Measurements from ENCODE around the gene TAC1.
"Not testable (repeated sequence)": the region's sequence is repeated elsewhere in the genome, so short reads cannot be mapped to it uniquely, and the experiment has no call there.

The TAC1 gene, protein sequence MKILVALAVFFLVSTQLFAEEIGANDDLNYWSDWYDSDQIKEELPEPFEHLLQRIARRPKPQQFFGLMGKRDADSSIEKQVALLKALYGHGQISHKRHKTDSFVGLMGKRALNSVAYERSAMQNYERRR

DNA sequence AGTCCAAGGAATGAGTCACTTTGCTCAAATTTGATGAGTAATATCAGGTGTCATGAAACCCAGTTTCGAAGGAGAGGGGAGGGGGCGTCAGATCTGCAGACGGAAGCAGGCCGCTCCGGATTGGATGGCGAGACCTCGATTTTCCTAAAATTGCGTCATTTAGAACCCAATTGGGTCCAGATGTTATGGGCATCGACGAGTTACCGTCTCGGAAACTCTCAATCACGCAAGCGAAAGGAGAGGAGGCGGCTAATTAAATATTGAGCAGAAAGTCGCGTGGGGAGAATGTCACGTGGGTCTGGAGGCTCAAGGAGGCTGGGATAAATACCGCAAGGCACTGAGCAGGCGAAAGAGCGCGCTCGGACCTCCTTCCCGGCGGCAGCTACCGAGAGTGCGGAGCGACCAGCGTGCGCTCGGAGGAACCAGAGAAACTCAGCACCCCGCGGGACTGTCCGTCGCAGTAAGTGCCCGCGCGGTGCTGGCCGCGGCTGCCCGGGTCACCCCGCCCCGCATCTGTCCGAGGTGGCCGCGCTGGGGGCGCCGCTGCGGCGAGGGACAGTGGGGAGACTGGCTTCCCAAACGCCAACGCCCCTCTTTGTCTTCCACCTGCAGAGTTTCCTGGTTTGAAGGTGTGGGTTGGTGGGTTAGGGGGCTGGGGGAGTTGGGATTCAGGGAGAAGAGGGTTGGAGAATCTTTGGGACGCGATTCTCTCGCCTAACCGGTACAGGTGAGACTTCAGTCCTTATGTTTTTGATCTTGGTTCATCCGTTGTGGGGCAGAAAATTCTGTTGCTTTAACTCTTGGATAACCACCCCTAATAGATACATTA, at the start of gene TAC1:
Gene TAC1 (plus strand): TSS at position 351 of the 829 bp plus-strand sequence. CDS start 527 bp downstream, outside the sequence.
- DNase-seq: no peak

DNA sequence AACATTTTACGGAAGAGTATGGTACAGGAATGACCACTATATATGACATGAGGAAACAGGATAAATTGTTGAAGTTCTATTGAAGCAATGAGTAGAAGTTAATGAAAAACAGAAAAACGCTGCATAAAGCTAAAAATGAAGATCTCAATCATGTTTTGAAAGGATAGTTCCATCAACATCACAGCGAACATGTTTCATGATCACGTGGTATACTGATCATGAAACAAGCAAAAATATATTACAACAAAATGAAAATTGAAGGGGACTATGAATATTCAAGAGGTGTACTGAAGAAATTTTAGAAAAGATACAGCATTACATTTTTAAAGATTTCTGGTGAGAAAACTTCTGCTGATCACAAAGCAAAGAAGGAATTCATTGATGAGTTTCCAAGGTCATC, 45.9 kb upstream of the TAC1 start:
- DNase-seq: no peak

DNA sequence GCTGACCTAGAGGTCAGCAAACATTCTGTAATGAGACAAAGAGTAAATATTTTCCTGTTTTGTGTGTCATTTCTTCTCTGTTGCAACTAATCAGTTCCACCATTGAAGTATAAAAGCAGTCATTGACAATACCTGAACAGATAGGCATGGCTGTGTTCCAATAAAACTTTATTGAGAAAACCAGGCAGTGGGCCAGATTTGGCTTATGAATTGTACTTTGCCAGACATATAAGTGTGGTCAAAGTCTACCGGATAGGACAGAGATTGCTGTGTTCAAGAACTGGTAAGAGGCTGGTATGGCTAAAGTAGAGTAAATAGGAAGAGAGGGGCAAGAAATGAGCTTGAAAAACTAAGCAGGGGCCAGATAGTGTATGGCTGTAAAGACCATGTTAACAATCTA, 38.3 kb upstream of the TAC1 start:
- DNase-seq: no peak

DNA sequence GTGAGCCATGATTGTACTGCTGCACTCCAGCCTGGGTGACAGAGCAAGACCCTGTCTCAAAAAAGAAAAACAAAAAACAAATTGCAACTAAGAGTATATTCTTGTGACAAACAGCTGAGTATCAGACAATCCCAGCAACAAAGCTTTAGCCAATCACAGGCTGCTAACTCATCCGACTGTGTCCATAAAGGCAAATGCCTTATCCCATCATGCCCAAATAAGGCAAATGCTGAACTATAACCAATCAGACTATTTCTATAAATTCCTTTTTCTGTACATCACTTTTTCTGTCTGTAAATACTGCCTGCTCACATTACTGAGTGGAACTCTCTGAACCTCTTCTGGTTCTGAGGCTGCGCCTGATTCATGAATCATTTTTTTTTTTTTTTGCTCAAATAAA, 37.5 kb upstream of the TAC1 start:
- DNase-seq: no peak

DNA sequence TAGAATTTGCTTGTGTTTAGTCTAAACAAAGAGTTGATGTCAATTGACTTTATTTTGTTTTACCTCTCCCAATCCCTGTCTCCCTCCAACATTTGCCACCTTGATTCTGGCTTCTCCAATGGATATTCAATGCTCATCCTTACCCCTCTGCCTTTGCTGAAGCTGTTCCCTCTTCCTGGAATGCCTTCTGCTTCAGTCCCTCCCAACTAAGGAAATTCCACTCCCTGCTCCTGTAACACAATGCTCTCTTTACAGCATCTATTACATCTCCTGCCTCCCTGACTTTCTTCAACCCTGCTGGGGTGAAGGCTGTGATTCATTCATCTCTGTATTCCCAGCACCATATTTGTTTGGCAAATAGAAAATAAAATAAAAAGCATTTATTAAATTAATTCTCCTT, 34.5 kb upstream of the TAC1 start:
- DNase-seq: no peak

DNA sequence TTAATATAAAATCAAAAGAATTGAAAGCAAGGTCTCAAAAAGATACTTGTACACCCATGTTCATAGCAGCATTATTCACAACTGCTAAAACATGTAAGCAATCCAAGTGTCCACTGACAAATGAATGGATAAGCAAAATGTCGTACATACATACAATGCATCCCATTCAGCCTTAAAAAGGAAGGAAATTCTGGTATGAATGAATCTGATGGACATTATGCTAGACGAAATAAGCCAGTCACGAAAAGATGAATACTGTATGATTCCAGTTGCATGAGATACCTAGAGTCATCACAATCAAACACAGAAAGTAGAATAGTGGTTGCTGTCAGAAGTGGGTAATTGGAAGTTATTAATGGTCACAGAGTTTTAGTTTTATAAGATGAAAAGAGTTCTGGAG, 9.5 kb upstream of the TAC1 start:
- no peak for DNase-seq

DNA sequence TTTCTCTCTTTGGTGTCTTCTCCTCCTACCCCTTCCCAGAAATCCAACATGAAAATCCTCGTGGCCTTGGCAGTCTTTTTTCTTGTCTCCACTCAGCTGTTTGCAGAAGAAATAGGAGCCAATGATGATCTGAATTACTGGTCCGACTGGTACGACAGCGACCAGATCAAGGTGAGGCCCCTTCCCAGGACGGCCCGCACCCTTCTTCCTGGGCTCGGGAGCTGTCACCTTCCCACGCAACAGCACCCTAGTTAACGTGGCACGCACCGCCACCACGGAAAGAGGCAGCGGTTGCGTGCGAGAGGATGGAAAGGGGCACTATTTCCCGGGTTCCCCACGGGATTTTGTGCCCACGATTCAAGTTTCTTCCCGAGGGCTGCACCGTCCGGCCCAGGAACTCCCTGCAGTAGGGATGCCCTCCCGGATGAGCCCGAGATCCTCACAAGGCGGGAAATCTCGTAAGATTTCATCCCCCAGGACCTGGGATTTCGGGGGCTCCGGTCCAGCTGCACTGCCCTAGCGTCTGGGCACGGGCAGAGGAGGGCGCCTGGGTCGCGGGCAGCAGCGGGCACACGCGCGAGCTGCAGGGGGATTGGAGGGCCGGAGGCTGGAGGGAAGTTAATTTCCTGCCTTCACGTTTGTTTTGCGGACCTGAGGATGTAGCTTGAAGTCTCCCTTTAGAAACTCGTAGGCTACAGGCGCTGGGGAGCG, 834 bp downstream of the TAC1 start:
- DNase-seq: no peak

DNA sequence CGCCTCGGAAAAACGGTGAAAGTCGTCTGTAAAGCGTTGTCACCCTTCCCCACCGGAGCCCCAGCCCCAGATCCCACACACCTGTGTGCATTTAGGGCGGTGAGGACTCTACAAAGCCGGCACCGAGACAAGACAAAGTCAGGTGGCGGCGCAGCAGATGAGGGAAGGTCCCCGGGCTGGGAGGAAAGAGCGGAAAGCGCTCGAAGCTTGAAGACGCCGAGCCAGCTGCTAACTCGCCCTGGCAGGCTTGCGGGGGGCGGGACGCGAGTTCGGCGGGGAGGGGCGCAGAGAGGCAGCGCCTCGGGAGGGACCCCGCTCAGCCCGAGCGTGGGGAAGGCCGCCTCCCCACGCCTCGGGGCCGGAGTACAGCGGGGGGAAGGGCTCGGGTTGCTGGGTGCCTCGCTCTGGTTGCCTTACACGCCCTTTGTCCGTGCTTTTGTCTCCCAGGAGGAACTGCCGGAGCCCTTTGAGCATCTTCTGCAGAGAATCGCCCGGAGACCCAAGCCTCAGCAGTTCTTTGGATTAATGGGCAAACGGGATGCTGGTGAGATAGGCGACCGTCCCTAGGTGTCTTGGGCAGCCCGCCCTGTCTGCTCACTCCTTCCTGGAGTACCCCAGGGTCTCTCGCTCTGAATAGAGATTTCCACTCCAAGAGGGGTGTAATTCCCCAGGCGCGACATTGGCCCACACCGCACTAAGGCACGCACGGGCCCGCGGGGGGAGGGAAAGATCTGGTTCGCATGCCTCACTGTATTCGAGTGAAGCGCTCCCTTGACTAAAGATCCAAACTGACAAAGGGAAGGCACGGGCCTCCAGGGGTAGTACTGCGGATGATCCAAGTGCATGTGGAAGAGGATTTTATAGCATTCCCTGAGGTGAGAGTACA, 1.6 kb downstream of the TAC1 start:
- DNase-seq: no peak

DNA sequence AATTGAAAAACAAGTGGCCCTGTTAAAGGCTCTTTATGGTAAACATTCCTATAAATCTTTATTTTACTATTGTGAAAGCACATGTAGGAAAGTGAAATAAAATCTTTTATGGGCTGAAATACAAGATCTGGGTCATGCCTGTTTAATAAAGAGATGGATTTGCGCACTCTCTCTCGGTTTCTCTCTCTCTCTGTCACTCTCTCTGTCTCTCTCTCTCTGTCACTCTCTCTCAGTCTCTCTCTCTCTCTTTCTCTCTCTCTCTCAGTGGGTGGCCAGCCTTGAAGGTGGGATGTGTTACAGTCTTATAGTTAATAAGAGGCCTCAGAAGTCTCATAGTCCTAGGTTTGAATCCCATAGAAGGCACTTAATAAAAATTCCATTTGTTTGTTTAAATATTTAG, 2.4 kb downstream of the TAC1 start:
- no peak for DNase-seq

DNA sequence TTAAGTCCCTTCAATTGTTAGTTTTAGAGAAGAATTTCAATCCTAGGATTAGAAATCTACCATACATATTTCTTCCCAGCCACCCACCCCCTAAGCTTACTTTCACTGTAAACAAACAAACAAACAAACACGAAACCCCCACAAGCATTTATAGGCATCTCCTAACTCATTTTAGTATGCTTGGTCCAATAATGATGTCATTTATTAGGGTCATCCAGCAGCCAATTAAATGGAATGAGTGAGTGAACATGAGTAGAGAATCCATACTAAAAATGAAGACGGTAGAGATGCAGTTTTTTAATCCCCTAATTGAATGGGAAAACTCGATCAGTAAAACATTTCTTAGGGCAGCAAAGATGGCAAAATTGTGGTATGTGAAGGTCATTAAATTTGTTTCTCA, 3.2 kb downstream of the TAC1 start:
- no peak for DNase-seq

DNA sequence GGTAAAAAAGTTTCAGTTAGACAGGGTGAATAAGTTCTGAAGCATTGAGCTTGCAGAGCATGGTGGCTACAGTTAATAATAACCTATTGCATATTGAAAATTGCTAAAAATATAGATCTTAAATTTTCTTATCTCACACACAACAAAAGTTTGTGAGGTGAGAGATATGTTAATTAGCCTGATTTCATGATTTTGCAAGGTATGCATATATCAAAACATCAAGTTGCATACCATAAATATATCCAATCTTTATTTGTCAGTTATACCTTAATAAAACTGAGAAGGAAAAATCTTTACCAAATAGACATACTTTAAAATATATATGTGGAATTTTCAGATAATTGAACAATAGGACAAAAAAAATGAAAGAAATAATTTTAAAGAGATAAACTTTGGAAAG, 16.6 kb downstream of the TAC1 start:
- no peak for DNase-seq

DNA sequence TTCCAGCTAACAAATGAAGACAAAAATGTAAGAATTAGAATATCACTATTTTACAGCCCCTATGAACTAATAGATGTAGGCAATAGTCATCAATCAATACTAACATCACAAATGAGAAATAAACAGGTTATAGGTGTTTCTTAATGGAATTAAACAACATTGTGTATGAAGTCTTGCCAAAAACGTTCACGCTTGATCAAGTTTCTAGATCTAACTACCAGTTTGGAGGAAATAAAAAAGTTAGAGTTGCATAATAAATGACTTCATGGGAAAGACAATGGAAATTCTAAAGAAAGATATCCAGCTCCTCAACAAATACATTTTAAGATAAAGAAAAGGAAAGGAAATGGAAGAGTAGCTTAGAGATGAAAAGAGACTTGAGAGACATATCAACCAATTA, 19.7 kb downstream of the TAC1 start:
- DNase-seq: no peak

DNA sequence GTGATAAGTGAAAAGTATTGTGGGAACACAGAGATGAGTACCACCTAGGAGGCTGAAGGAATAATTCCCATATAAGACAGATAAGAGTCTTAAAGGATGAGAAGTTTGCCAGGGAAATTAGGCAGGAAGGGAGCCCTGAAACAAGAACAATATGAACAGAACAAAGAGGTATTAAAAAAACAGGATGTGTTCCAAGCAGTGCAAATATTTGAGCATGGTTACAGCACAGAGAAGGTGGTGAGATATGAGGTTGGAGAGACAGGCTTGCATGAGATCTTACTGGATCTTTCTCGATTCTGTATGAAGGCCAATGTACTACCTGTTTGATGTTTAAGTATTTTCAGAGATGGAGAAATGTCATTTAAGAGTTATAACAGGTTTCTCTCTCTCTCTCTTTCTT, 20.3 kb downstream of the TAC1 start:
- DNase-seq: no peak

DNA sequence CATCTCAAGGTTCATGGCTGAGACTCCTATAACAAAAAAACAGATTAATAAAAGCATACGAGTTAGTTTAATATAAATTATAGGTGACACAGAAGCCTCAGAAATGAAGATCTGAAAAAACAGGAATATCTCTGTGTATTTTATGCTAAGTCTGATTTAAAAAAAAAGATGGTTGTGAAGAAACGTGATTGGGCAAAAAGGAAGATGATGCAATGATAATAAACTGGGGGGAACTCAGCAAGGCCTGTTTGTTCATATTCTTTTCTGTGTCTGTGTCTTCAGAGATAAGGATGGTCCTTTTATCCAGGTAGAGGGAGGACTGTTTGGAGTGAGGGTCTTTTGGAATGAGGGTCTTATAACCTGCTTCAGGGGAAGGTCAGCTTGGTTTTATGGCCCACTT, 25.9 kb downstream of the TAC1 start:
- no peak for DNase-seq

DNA sequence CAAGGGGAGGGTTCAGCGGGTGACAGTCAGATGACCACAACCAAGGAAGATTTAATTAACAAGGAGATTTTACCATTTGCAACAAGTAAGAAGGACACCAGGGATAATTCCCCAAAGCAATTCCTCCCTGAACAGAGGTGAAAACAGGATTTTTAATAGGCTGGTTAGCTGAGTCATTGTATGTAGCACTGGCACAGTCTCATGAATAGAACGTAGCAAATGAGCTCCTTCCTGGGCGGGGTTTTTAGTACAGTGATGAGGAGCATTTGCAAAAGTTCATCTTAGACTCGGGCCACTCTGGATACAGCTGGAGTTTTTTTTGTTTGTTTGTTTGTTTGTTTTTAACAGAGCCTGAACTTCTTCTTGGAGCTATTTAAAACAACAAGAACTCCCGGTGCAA, 39.0 kb downstream of the TAC1 start:
- DNase-seq: no peak

DNA sequence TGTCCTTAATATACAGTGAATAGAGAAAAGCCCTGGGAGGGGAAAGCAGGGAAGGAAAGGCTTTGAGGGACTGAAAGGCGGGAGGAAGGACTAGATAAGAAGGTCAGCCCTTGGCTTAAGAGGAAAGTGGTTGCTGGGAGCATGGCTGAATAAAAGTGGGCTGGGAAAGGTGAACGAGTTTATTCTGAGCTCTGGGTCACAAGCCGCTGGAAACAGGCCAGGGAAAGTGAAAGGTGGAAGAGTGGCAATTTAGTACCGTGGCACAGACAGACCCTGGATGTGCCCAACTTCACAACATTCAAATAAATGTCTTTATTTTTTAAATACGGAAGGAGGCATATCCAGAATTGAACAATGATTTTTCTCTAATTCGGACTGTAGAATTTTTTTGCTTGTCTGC, 39.7 kb downstream of the TAC1 start:
- no peak for DNase-seq

DNA sequence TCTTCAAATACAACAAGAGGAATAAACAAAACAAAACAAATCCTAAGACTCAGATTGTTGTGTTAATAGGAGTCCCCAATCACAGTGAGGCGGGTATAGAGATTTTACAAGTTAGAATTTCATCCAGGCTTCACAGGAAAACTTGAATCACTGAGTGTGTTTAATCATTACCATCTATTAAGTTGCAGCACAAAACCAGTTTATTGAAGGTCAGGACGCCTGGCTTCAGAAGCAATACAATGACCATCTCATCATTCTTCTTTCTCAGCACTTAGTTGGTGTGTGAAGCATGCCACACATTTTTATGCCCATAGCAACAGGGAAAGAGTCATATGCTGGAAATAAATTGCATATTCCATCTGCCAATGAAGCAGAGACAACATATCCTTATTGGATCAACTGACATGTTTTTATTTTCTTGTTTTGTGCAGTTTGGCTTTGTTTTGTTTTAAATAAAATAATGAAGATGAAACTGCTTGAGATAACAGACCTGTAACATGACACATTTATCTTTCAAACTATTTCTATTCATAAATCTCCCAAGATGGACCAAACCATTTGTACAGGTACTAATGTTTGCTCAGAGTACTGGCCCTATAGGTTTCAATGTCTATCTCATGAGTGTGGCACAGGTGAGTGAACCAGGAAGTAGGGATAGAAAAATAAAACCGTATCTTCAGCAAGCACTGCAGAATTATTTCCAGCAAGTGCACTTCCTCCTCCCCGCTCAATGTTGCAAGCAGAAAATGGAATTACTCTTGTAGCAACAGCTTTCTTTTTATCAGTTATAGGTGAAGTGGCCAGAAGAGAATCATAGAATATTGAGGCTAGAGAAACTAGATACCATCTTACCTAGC, 40.4 kb downstream of the TAC1 start:
- DNase-seq: no peak

DNA sequence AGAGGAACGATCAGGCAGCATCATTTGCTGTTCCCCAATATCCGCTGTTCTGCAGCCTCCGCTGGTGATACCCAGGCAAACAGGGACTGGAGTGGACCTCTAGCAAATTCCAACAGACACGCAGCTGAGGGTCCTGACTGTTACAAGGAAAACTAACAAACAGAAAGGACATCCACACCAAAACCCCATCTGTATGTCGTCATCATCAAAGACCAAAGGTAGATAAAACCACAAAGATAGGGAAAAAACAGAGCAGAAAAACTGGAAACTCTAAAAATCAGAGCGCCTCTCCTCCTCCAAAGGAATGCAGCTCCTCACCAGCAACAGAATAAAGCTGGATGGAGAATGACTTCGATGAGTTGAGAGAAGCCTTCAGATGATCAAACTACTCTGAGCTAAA, 54.5 kb downstream of the TAC1 start:
- not testable (repeated sequence) for DNase-seq
